Liver (tissue), 3 donors: ENCODE data around the gene TSPAN32.

Source experiments
- FOXA1 ChIP-seq: IDR thresholded peaks from 2 replicates; pipeline ENCODE4 v1.6.1; 2016; ENCODE audit warnings: antibody characterized with exemption
- GABPA ChIP-seq, 2 donors: IDR thresholded peaks in 1 of 2; conservative IDR thresholded peaks in 1 of 2; 2 replicates each; pipeline ENCODE4 v1.6.1; 2016; ENCODE audit warnings: antibody characterized with exemption in 2 of 2, mild to moderate bottlenecking in 1 of 2, moderate library complexity in 1 of 2
- RAD21 ChIP-seq, 2 donors: IDR thresholded peaks; 2 replicates each; pipeline ENCODE4 v1.6.1; 2016; ENCODE audit warnings: antibody characterized with exemption in 2 of 2, mild to moderate bottlenecking in 2 of 2
- RXRA ChIP-seq, 2 donors: IDR thresholded peaks; 2 replicates each; pipeline ENCODE4 v1.6.1; 2017 to 2018; ENCODE audit warnings: antibody characterized with exemption in 2 of 2, mild to moderate bottlenecking in 1 of 2
- SP1 ChIP-seq: IDR thresholded peaks from 2 replicates; pipeline ENCODE4 v1.6.1; 2018; ENCODE audit warnings: antibody characterized with exemption, mild to moderate bottlenecking
- YY1 ChIP-seq: IDR thresholded peaks from 2 replicates; pipeline ENCODE4 v1.6.1; 2016; ENCODE audit warnings: antibody characterized with exemption, mild to moderate bottlenecking
- TF ChIP-seq, protein P1 (sequence below): fragments of 150-350 bp; IDR thresholded peaks from 2 replicates; pipeline ENCODE4 v1.5.1; 2017; ENCODE audit warnings: improper control_type of control experiment, low read depth, low read length; ENCODE audit not compliant: missing input control
- TF ChIP-seq, protein P2 (sequence below): IDR thresholded peaks from 2 replicates; pipeline ENCODE4 v1.6.1; 2016; ENCODE audit warnings: antibody characterized with exemption
- TF ChIP-seq, protein P3 (sequence below): IDR thresholded peaks from 2 replicates; pipeline ENCODE4 v1.6.1; 2016; ENCODE audit warnings: antibody characterized with exemption, mild to moderate bottlenecking
- TF ChIP-seq, protein P4 (sequence below): IDR thresholded peaks from 2 replicates; pipeline ENCODE4 v1.6.1; 2016; ENCODE audit warnings: antibody characterized with exemption
- donor health status: healthy.
- donor health status: healthy.

DNA sequence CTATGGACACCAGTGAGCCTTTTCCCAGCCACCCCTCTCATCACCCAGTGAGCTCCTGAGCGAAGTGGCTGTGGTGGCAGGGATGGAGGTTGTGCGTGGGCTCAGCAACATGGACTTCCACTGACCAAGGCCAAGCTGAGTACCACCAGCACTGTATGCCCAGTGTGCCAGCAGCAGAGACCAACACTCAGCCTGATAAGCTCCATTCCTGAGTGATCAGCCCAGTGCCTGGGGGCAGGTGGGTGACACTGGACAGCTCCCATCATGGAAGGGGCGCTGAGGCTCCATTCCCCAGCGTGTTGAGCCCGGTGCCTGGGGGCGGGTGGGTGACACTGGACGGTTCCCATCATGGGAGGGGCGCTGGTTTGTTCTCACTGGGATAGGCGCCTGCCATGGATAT lies 57.7 kb downstream of the TSPAN32 start:
- TF ChIP-seq, protein P1, sequence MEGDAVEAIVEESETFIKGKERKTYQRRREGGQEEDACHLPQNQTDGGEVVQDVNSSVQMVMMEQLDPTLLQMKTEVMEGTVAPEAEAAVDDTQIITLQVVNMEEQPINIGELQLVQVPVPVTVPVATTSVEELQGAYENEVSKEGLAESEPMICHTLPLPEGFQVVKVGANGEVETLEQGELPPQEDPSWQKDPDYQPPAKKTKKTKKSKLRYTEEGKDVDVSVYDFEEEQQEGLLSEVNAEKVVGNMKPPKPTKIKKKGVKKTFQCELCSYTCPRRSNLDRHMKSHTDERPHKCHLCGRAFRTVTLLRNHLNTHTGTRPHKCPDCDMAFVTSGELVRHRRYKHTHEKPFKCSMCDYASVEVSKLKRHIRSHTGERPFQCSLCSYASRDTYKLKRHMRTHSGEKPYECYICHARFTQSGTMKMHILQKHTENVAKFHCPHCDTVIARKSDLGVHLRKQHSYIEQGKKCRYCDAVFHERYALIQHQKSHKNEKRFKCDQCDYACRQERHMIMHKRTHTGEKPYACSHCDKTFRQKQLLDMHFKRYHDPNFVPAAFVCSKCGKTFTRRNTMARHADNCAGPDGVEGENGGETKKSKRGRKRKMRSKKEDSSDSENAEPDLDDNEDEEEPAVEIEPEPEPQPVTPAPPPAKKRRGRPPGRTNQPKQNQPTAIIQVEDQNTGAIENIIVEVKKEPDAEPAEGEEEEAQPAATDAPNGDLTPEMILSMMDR = no peak
- TF ChIP-seq RXRA (IDR thresholded peaks at IDR 0.05) (no peak), GABPA (IDR thresholded peaks at IDR 0.05 in 1 of 2, conservative IDR thresholded peaks at IDR 0.05 in 1 of 2) (no peak), RAD21 (IDR thresholded peaks at IDR 0.05) (no peak), YY1 (no peak), SP1 (no peak), FOXA1 (no peak)
- TF ChIP-seq, protein P2, sequence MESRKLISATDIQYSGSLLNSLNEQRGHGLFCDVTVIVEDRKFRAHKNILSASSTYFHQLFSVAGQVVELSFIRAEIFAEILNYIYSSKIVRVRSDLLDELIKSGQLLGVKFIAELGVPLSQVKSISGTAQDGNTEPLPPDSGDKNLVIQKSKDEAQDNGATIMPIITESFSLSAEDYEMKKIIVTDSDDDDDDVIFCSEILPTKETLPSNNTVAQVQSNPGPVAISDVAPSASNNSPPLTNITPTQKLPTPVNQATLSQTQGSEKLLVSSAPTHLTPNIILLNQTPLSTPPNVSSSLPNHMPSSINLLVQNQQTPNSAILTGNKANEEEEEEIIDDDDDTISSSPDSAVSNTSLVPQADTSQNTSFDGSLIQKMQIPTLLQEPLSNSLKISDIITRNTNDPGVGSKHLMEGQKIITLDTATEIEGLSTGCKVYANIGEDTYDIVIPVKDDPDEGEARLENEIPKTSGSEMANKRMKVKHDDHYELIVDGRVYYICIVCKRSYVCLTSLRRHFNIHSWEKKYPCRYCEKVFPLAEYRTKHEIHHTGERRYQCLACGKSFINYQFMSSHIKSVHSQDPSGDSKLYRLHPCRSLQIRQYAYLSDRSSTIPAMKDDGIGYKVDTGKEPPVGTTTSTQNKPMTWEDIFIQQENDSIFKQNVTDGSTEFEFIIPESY = no peak
- TF ChIP-seq, protein P3, sequence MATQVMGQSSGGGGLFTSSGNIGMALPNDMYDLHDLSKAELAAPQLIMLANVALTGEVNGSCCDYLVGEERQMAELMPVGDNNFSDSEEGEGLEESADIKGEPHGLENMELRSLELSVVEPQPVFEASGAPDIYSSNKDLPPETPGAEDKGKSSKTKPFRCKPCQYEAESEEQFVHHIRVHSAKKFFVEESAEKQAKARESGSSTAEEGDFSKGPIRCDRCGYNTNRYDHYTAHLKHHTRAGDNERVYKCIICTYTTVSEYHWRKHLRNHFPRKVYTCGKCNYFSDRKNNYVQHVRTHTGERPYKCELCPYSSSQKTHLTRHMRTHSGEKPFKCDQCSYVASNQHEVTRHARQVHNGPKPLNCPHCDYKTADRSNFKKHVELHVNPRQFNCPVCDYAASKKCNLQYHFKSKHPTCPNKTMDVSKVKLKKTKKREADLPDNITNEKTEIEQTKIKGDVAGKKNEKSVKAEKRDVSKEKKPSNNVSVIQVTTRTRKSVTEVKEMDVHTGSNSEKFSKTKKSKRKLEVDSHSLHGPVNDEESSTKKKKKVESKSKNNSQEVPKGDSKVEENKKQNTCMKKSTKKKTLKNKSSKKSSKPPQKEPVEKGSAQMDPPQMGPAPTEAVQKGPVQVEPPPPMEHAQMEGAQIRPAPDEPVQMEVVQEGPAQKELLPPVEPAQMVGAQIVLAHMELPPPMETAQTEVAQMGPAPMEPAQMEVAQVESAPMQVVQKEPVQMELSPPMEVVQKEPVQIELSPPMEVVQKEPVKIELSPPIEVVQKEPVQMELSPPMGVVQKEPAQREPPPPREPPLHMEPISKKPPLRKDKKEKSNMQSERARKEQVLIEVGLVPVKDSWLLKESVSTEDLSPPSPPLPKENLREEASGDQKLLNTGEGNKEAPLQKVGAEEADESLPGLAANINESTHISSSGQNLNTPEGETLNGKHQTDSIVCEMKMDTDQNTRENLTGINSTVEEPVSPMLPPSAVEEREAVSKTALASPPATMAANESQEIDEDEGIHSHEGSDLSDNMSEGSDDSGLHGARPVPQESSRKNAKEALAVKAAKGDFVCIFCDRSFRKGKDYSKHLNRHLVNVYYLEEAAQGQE = no peak
- TF ChIP-seq, protein P4, sequence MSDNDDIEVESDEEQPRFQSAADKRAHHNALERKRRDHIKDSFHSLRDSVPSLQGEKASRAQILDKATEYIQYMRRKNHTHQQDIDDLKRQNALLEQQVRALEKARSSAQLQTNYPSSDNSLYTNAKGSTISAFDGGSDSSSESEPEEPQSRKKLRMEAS = no peak
